HG03135 (cell line): ENCODE data around the gene SURF6.
"Not testable (repeated sequence)": the region's sequence is repeated elsewhere in the genome, so short reads cannot be mapped to it uniquely, and the experiment has no call there.

ENCODE experiments used
- ATAC-seq: cut with Tn5 transposase; IDR thresholded peaks from one replicate; pipeline ENCODE4 v1.9.1; 2021; ENCODE audit warnings: mild to moderate bottlenecking, moderate library complexity; ENCODE audit not compliant: unreplicated experiment

The SURF6 gene

GRCh38 chr9:133329306-133330156 lies 6.5 kb downstream of the SURF6 start:
- not testable (repeated sequence) for ATAC-seq

DNA sequence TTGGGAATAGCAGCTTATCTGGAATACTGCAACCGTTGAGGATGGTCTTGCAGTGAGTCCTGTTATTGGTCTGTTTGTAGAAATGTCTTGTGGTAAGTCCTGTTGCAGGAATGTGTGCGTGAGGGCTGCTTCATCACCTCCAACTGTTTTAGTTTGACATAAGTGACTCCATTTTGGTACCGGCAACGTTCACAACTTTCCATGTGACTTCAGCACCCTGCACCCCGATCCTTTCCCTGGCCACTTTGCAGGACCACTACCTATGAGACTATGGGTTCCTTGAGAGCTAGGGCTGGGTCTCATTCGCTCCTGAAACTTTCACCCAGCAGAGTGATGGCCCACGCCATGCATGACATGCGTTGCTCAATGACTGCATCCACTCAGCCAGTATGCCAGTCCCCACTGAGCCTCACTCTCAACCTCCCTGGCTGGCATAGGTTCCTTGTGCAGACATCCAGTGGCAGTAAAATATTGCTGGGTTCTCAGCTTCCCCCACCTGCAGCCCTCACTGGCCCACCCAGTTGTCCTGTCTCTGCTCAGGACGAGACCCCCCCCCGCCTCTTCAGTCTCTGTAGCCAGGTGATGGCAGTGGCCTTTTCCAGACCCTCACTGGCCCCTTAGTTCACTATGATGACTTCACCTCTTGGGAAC lies 8.0 kb downstream of the SURF6 start:
- ATAC-seq: no peak

- ATAC-seq: not testable (repeated sequence)
Observed at GRCh38 chr9:133327021-133327420, 9.0 kb downstream of the SURF6 start.

GRCh38 chr9:133323991-133324703 lies 11.8 kb downstream of the SURF6 start:
- no peak for ATAC-seq

- no peak for ATAC-seq
Observed at GRCh38 chr9:133323211-133323610, 12.8 kb downstream of the SURF6 start.

DNA sequence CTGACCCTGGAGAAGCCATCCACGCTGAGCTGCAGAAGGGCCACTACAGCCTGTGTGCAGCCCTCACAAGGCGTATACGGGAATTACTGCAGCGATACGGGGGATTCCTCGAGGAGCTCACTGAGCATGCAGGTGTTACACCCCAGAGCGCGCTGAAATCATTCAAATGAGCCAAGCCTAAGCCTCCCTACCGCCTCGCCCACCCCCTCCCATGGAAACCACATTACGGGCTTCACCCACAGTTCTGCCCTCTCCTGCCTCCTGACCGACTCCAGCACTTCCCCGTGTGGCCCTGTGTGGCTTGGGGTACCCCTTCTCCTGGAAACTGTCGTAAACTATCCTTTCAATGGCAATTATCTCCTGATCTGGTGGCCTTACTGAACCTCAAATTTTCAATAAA lies 13.3 kb downstream of the SURF6 start:
- ATAC-seq: no peak

DNA sequence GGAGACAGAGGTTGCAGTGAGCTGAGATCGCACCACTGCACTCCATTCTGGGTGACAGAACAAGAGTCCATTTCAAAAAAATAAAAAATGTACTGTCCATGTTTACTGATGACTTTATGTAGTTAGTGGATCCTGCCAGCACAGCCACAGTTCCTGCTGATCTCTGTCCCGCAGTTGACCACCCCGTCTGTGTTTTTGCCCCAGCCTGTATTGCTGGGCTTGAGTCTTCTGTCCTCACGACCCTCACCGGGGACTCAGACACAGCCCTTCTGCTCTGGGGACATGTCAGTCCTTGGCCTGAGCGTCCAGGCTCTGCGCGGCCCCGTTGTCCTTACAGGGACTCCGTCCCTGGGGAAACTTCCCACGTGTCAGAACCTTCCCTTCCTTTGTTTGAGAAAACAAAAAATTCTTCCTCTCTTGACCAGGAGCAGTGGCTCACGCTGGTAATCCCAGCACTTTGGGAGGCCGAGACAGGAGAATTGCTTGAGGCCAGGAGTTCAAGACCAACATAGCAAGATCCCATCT lies 14.5 kb downstream of the SURF6 start:
- ATAC-seq: no peak

GRCh38 chr9:133320421-133320881 lies 15.5 kb downstream of the SURF6 start:
- ATAC-seq: no peak

- ATAC-seq: not testable (repeated sequence)
Observed at GRCh38 chr9:133317551-133317950, 18.4 kb downstream of the SURF6 start.

DNA sequence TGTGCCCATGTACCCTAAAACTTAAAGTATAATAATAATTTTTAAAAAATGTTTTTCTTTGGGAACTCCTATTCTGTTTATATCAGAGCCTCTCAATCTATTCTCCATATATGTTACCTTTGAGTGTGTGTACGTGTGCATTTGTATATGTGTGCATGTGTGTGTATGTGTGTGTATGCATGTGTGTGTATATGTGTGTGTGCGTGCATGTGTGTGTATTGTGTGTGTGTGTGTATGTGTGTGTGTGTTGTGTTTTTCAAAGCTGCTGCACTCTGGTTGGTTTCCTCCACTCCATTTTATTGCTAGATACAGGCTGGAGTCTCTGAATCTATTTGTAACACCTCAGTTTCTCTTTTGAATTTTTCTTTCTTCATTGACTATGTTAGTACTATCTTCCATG lies 20.0 kb downstream of the SURF6 start:
- no peak for ATAC-seq

- ATAC-seq: no peak
Observed at GRCh38 chr9:133309608-133310007, 26.4 kb downstream of the SURF6 start.

DNA sequence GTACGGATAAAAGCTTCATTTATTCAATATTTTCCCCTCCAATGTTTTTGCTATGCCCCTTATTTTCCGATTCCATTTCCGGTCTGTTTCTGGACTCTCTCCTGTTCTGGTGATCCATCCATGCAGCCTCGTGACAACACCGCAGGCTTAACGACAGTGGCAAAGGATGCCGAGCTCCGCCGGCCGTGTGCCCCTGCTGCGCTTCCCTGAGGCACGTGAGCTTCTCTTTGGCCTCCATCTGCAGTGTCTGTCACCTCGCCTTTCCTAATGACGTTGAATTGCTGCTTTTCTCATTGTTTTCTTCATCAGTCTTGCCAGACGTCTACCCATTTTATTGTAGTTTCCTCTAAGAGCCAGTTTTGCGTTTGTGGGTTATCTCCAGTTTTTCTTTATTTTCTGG lies 28.7 kb downstream of the SURF6 start:
- ATAC-seq: no peak

- ATAC-seq: no peak
Observed at GRCh38 chr9:133306242-133307204, 29.5 kb downstream of the SURF6 start.

- no peak for ATAC-seq
Observed at GRCh38 chr9:133305731-133306130, 30.3 kb downstream of the SURF6 start.

DNA sequence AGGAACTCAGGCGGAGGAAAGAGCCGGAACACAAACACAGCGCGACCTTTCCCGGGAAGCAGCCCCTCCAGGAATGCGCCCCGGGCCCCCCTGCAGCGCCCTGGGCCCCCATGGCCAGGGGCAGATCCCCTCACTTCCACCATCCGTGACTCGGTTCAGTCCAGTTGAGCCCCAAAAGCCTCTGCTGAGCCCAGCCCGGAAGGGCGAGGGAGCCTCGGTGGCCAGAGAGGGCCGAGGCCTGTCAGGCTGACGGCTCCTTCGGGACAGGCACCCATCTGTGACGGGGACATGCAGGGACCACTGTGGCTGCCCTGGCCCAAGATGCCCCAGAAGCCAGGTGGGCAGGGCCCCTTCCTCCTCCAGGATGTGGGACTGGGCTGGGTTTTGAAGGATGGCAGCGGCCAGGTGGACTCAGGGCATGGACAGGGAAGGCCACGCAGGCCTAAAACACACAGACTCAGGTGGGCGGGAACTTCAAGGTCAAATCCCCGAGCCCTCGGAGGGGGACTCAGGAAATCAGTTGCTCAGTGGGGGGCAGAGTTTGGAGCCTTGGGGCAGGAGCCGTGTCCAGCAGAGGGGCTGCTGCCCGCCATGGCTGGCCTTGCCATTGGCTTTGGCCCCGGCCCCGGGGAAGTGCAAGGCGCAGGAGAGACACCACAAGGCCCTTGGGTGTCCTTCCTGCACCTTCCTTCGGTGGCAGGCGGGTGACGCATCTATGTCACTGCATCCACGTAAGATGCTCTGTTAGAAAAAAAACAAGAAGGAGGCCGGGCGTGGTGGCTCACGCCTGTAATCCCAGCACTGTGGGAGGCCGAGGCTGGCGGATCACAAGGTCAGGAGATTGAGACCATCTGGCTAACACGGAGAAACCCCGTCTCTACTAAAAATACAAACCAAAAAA lies 31.3 kb downstream of the SURF6 start:
- no peak for ATAC-seq

- ATAC-seq: no peak
Observed at GRCh38 chr9:133304158-133304470, 31.9 kb downstream of the SURF6 start.

DNA sequence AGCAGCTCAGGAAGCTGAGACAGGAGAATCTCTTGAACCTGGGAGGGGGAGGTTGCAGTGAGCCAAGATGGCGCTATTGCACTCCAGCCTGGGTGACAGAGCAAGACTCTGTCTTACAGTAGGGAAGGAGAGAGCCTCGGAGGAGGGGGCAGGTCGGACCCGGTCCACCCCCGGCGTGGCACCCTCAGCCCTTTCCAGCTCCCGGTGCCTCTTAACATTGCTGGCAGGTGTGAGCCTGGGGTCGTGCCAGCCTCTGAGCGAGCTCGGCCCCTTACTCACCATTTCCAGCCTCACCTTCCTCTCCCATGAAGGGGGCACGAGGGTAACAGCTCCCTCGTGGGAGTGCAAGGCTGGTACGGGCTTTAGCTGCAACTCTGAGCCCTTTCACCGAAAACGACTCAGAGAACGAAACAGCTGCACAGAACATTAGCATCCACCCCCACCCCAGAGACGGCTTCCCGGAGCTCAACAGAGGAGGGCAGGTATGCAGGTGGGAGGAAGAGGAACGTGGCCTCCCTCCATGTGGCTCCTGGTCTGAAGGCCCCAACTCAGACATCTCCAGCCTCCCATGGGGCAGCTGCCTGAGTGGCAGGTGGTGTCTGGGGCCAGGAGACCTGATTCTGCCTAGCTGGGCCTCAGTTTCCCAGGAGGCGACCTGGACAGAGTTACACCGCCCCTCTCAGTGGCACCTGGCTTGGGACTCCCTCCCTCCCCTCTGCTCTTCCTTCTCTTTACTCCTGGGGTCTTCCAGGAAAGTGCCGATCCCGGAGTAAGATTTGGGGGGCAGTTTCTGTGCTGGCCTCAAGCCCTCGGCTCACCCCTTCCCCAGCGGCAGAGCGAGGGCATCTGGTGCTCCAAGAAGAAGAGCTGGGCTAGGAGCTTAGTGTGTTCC lies 32.5 kb downstream of the SURF6 start:
- no peak for ATAC-seq
